ENCODE results near the gene PIP5K1C.

PIP5K1C gene

GRCh38 chr19:3659746-3660112 is 40.5 kb downstream of the PIP5K1C start:
- H3K36me3 ChIP-seq (ENCODE audit: control insufficient read depth, insufficient read depth, low read length) = peaks cover 60% of the 10 kb centered on the region
- no peaks in the 10 kb centered on the region for H3K4me1 ChIP-seq (ENCODE audit: control insufficient read depth, insufficient read depth, low read length)
- no peak overlapping the region for H3K4me3 ChIP-seq (ENCODE audit: low read depth, low read length)
- H3K27me3 ChIP-seq (ENCODE audit: control insufficient read depth, insufficient read depth, low read length) = no peaks in the 10 kb centered on the region
- no peaks in the 10 kb centered on the region for H3K9me3 ChIP-seq (ENCODE audit: control insufficient read depth, insufficient read depth, low read length)
- H3K9ac ChIP-seq (ENCODE audit: low read depth, low read length) = no peak overlapping the region

GRCh38 chr19:3658870-3659745 is 41.2 kb downstream of the PIP5K1C start:
- H3K4me1 ChIP-seq (ENCODE audit: control insufficient read depth, insufficient read depth, low read length) = no peaks in the 10 kb centered on the region
- H3K9me3 ChIP-seq (ENCODE audit: control insufficient read depth, insufficient read depth, low read length) = no peaks in the 10 kb centered on the region
- H3K9ac ChIP-seq (ENCODE audit: low read depth, low read length) = no peak overlapping the region
- H3K27me3 ChIP-seq (ENCODE audit: control insufficient read depth, insufficient read depth, low read length) = no peaks in the 10 kb centered on the region
- no peak overlapping the region for H3K4me3 ChIP-seq (ENCODE audit: low read depth, low read length)
- peaks cover 56% of the 10 kb centered on the region for H3K36me3 ChIP-seq (ENCODE audit: control insufficient read depth, insufficient read depth, low read length)

- H3K9ac ChIP-seq (ENCODE audit: low read depth, low read length) = no peak overlapping the region
- no peak overlapping the region for H3K4me3 ChIP-seq (ENCODE audit: low read depth, low read length)
- no peaks in the 10 kb centered on the region for H3K4me1 ChIP-seq (ENCODE audit: control insufficient read depth, insufficient read depth, low read length)
- peaks cover 53% of the 10 kb centered on the region for H3K36me3 ChIP-seq (ENCODE audit: control insufficient read depth, insufficient read depth, low read length)
- no peaks in the 10 kb centered on the region for H3K27me3 ChIP-seq (ENCODE audit: control insufficient read depth, insufficient read depth, low read length)
- no peaks in the 10 kb centered on the region for H3K9me3 ChIP-seq (ENCODE audit: control insufficient read depth, insufficient read depth, low read length)
These were observed 42.0 kb downstream of the PIP5K1C start for GRCh38 chr19:3658004-3658869.

GRCh38 chr19:3657395-3657769 is 42.9 kb downstream of the PIP5K1C start:
- Histone ChIP-seq H3K4me1 (ENCODE audit: control insufficient read depth, insufficient read depth, low read length) (no peaks in the 10 kb centered on the region), H3K9ac (ENCODE audit: low read depth, low read length) (no peak overlapping the region), H3K36me3 (ENCODE audit: control insufficient read depth, insufficient read depth, low read length) (peaks cover 61% of the 10 kb centered on the region), H3K4me3 (ENCODE audit: low read depth, low read length) (no peak overlapping the region), H3K27me3 (ENCODE audit: control insufficient read depth, insufficient read depth, low read length) (no peaks in the 10 kb centered on the region), H3K9me3 (ENCODE audit: control insufficient read depth, insufficient read depth, low read length) (no peaks in the 10 kb centered on the region)

GRCh38 chr19:3656747-3657394 is 43.4 kb downstream of the PIP5K1C start:
- Histone ChIP-seq H3K27me3 (ENCODE audit: control insufficient read depth, insufficient read depth, low read length) (no peaks in the 10 kb centered on the region), H3K4me3 (ENCODE audit: low read depth, low read length) (no peak overlapping the region), H3K9me3 (ENCODE audit: control insufficient read depth, insufficient read depth, low read length) (no peaks in the 10 kb centered on the region), H3K9ac (ENCODE audit: low read depth, low read length) (no peak overlapping the region), H3K4me1 (ENCODE audit: control insufficient read depth, insufficient read depth, low read length) (no peaks in the 10 kb centered on the region), H3K36me3 (ENCODE audit: control insufficient read depth, insufficient read depth, low read length) (peaks cover 62% of the 10 kb centered on the region)

- H3K27me3 ChIP-seq (ENCODE audit: control insufficient read depth, insufficient read depth, low read length) = no peaks in the 10 kb centered on the region
- H3K36me3 ChIP-seq (ENCODE audit: control insufficient read depth, insufficient read depth, low read length) = peaks cover 63% of the 10 kb centered on the region
- H3K9ac ChIP-seq (ENCODE audit: low read depth, low read length) = no peak overlapping the region
- H3K9me3 ChIP-seq (ENCODE audit: control insufficient read depth, insufficient read depth, low read length) = no peaks in the 10 kb centered on the region
- H3K4me3 ChIP-seq (ENCODE audit: low read depth, low read length) = no peak overlapping the region
- no peaks in the 10 kb centered on the region for H3K4me1 ChIP-seq (ENCODE audit: control insufficient read depth, insufficient read depth, low read length)
These were observed 44.1 kb downstream of the PIP5K1C start for GRCh38 chr19:3656073-3656746.

GRCh38 chr19:3655402-3656072 is 44.7 kb downstream of the PIP5K1C start:
- H3K36me3 ChIP-seq (ENCODE audit: control insufficient read depth, insufficient read depth, low read length) = peaks cover 59% of the 10 kb centered on the region
- H3K4me1 ChIP-seq (ENCODE audit: control insufficient read depth, insufficient read depth, low read length) = no peaks in the 10 kb centered on the region
- no peak overlapping the region for H3K9ac ChIP-seq (ENCODE audit: low read depth, low read length)
- H3K9me3 ChIP-seq (ENCODE audit: control insufficient read depth, insufficient read depth, low read length) = no peaks in the 10 kb centered on the region
- H3K27me3 ChIP-seq (ENCODE audit: control insufficient read depth, insufficient read depth, low read length) = no peaks in the 10 kb centered on the region
- H3K4me3 ChIP-seq (ENCODE audit: low read depth, low read length) = no peak overlapping the region

GRCh38 chr19:3653865-3654513 is 46.3 kb downstream of the PIP5K1C start:
- no peaks in the 10 kb centered on the region for H3K27me3 ChIP-seq (ENCODE audit: control insufficient read depth, insufficient read depth, low read length)
- no peak overlapping the region for H3K4me3 ChIP-seq (ENCODE audit: low read depth, low read length)
- H3K9me3 ChIP-seq (ENCODE audit: control insufficient read depth, insufficient read depth, low read length) = no peaks in the 10 kb centered on the region
- H3K9ac ChIP-seq (ENCODE audit: low read depth, low read length) = no peak overlapping the region
- H3K36me3 ChIP-seq (ENCODE audit: control insufficient read depth, insufficient read depth, low read length) = peaks cover 48% of the 10 kb centered on the region
- no peaks in the 10 kb centered on the region for H3K4me1 ChIP-seq (ENCODE audit: control insufficient read depth, insufficient read depth, low read length)

GRCh38 chr19:3653081-3653795 is 47.0 kb downstream of the PIP5K1C start:
- no peak overlapping the region for H3K4me3 ChIP-seq (ENCODE audit: low read depth, low read length)

GRCh38 chr19:3652422-3652821 is 47.8 kb downstream of the PIP5K1C start:
- no peaks in the 10 kb centered on the region for H3K27me3 ChIP-seq (ENCODE audit: control insufficient read depth, insufficient read depth, low read length)
- H3K36me3 ChIP-seq (ENCODE audit: control insufficient read depth, insufficient read depth, low read length) = peaks cover 41% of the 10 kb centered on the region
- no peaks in the 10 kb centered on the region for H3K9me3 ChIP-seq (ENCODE audit: control insufficient read depth, insufficient read depth, low read length)
- no peak overlapping the region for H3K9ac ChIP-seq (ENCODE audit: low read depth, low read length)
- H3K4me3 ChIP-seq (ENCODE audit: low read depth, low read length) = no peak overlapping the region
- H3K4me1 ChIP-seq (ENCODE audit: control insufficient read depth, insufficient read depth, low read length) = no peaks in the 10 kb centered on the region

More at GRCh38 chr19:3653081-3653795, 47.0 kb downstream of the PIP5K1C start:
- Histone ChIP-seq H3K9ac (ENCODE audit: low read depth, low read length) (no peak overlapping the region), H3K27me3 (ENCODE audit: control insufficient read depth, insufficient read depth, low read length) (no peaks in the 10 kb centered on the region), H3K36me3 (ENCODE audit: control insufficient read depth, insufficient read depth, low read length) (peaks cover 46% of the 10 kb centered on the region), H3K9me3 (ENCODE audit: control insufficient read depth, insufficient read depth, low read length) (no peaks in the 10 kb centered on the region), H3K4me1 (ENCODE audit: control insufficient read depth, insufficient read depth, low read length) (no peaks in the 10 kb centered on the region)
